Choroid plexus epithelial cell (primary cell): ENCODE data around the gene TGFB2.

ENCODE experiments used
- DNase-seq: peaks from one replicate; pipeline ENCODE4 v3.0.0-alpha.2; 2010; ENCODE audit warnings: low read depth
- H3K4me3 ChIP-seq: 2 replicates; pipeline ENCODE4 v1.5.1; 2011; ENCODE audit warnings: low read depth, mild to moderate bottlenecking, control low read depth, low read length, moderate library complexity
- TF ChIP-seq, protein P1 (sequence below): conservative IDR thresholded peaks from 2 replicates; pipeline ENCODE4 v1.5.1; 2011; ENCODE audit warnings: low read depth, mild to moderate bottlenecking, control low read depth, inconsistent platforms, low read length, moderate library complexity

The TGFB2 gene

DNA sequence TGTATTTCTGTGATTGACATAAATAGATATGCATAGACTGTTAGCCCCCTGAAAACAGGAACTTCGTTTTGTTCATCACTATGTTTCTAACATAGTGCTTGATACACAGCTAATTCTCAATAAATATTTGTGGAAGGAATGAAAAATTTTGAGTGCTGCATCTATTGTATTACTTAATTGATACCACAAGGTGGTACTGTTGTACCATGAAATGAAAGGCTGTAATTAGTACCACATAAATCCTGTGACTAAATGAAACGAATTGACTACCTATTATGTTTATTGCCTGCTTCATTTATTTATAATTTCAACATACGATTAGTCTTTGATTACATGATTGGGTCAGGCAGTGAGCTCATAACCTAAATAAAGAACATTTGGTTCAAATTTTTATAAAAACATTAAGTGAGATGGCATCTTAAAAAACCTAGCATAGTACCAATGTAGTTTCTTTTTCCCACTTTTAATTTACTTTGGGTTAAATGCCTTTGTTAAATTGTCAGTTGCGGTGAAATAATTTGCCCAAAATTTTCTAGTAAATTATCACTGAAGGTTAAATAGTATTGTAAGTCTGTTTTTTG lies 15.0 kb upstream of the TGFB2 start:
- peak; percentile 74 for DNase-seq
- TF ChIP-seq, protein P1, sequence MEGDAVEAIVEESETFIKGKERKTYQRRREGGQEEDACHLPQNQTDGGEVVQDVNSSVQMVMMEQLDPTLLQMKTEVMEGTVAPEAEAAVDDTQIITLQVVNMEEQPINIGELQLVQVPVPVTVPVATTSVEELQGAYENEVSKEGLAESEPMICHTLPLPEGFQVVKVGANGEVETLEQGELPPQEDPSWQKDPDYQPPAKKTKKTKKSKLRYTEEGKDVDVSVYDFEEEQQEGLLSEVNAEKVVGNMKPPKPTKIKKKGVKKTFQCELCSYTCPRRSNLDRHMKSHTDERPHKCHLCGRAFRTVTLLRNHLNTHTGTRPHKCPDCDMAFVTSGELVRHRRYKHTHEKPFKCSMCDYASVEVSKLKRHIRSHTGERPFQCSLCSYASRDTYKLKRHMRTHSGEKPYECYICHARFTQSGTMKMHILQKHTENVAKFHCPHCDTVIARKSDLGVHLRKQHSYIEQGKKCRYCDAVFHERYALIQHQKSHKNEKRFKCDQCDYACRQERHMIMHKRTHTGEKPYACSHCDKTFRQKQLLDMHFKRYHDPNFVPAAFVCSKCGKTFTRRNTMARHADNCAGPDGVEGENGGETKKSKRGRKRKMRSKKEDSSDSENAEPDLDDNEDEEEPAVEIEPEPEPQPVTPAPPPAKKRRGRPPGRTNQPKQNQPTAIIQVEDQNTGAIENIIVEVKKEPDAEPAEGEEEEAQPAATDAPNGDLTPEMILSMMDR, result peak; percentile 47
- H3K4me3 ChIP-seq, result no peak overlapping the region

DNA sequence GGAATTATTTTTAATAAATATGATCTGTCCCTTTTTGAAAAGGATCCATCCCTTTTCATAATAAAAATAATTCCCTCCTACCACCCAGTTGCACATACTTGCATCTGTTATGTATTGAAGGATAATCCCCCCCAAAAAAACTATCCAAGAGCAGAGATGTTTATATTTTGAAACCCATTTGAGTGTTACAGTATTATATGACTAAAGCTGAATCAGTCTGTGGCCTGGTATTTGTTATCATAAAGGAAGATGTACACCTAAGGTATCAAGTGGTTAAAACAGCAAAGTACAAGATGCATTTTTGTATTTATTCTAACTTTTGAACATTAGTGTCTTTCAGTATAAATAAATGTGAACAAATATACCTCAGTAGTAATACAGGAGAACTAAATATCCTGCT lies 12.7 kb upstream of the TGFB2 start:
- TF ChIP-seq, protein P1, result no peak
- no peak overlapping the region for H3K4me3 ChIP-seq
- no peak for DNase-seq

- DNase-seq, result peak; percentile 62
- TF ChIP-seq, protein P1, result no peak
- H3K4me3 ChIP-seq, result no peak overlapping the region
These were observed 8.8 kb upstream of the TGFB2 start for GRCh38 chr1:218336328-218336727.

- H3K4me3 ChIP-seq, result no peak overlapping the region
- DNase-seq, result peak; percentile 77
- TF ChIP-seq, protein P1, result peak; percentile 63
These were observed 5.8 kb upstream of the TGFB2 start for GRCh38 chr1:218339267-218339831.

DNA sequence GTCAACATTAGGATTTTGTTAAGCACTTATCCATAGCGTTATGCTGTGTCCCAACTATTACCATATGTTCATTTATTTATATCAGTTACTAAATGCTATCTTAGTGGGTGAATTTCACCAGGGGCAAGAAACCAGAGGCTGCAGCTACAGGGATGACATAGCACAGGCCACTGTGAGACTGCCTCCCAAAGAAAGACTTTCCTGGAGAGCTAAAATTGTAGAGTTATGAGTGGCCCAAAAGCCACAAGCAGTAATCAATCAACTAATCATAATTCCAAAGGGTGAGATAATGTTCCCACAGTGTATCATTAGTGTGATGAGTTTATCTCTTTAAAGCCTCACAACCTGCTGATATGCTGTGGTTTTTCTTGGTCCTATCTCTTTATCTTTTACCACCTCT lies 3.8 kb upstream of the TGFB2 start:
- TF ChIP-seq, protein P1, result no peak
- DNase-seq, result no peak
- no peak overlapping the region for H3K4me3 ChIP-seq

DNA sequence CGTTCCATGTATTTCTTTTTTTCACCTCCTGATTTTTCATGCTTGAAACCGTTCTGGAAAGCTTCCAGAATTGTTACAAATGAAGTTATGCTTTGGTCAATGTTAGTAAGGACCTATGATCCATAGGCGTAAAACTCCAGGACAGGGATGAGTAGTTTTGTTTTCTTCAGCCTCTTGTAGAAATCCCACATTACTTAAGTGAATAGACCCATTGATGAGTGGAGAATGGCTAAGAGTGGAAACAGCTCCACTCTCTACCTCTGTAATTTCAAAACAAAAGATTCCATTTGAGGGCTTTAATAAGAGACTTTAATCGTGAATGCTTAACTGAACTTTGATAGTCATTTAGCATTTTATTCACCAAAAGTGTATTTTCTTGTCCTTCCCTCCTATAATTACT lies 3.0 kb upstream of the TGFB2 start:
- DNase-seq, result no peak
- TF ChIP-seq, protein P1, result no peak
- H3K4me3 ChIP-seq, result no peak overlapping the region
